ENCODE results near the gene TNFRSF14.

TNFRSF14 gene

DNA sequence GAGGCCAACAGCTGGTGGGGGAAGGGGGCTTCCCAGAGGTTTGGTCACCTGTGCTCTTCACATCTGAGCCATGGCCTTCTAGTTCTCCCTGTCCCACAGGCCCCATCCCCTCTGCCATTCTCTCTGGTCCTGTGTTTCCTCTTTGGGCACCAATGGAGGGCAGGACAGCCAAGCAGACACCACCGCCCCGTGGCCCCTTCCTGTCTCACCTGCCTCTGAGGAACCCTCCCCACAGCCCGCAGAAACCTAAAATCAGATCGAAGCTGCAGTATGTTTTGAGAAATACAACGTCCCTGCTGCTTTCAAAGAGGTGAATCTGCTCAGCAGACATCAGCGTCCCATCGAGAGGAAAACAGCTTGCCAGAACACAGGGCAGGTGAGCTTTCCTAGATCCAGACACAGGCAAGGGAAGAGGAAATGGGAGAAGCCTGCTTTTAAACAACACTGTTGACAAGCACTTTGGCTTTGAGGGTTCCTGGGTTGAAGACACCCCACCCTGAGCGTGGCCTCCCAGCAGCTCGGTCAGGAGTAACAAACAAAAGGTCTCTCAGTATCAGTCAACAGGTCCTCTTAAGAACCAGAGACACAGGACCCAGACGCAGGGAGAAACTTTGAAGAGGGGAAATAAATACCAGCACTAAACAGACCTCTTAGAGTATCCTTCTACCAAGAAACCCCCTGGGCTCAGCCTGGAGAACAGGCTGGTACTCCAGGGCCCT lies 32.1 kb upstream of the TNFRSF14 start:
- DNase-seq, result peak; percentile 70

DNA sequence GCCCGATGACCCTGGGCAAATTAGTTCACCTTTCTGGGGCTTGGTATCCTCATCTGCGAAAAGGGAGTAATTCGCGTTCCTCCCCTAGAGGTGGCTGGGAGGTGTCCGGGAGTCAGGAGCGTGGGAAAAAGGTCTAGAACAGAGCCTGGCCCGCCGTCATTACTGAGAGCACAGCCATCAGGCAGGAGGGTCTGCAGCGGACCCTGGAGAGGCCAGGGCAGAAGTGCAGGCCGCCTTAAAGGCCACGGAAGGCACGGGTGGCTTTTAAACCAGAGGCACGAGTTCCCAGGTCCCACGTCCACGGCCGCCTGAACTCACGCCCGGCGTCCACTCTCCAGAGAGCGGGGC lies 30.6 kb upstream of the TNFRSF14 start:
- DNase-seq, result no peak

DNA sequence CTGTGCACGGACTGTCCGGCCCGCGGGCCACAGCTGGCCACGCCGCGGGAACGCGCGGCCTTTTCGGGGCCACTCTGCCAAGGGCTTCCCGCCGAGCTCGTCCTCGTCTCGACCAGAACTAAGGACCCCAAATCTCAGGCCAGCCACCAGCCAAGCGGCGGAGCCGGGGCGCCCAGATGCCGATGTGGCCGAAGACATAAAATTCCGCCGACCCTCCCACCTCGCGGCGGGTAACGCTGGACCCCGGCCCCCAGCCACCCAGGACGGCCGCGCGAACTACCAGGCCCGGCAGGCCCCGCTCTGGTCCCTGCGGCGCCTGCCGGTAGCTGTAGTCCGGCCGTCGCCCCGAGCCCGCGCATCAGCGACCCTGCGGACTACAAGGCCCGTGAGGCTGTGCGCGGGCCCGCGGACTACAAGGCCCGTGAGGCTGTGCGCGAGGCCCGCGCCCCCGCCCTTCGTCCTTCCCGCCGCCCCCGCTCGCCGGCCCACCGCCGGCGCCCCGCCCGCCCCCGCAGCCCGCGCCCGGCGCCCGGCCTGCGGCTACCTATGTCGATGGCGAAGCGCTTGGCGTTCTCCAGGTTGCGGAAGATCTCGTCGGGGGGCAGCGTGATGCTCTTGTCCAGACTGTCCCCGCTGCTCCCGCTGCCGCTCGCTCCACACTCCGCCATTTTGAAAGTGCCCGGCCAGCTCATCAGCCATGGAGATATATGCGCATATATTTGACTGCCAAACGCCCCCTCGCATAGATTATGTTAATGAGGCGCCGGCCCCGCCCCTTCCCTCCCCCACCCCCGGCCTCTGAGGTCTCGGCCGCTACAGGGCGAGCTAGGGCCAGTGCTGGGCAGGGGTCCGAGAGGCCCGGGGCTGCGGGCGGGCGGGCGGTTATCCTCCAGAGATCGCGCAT lies 30.0 kb upstream of the TNFRSF14 start, which contains the start of gene PANK4:
Gene PANK4 (minus strand): TSS at position 677 of the 904 bp plus-strand sequence. CDS start 9 bp downstream, at position 668.
- DNase-seq, result peak; percentile 87

DNA sequence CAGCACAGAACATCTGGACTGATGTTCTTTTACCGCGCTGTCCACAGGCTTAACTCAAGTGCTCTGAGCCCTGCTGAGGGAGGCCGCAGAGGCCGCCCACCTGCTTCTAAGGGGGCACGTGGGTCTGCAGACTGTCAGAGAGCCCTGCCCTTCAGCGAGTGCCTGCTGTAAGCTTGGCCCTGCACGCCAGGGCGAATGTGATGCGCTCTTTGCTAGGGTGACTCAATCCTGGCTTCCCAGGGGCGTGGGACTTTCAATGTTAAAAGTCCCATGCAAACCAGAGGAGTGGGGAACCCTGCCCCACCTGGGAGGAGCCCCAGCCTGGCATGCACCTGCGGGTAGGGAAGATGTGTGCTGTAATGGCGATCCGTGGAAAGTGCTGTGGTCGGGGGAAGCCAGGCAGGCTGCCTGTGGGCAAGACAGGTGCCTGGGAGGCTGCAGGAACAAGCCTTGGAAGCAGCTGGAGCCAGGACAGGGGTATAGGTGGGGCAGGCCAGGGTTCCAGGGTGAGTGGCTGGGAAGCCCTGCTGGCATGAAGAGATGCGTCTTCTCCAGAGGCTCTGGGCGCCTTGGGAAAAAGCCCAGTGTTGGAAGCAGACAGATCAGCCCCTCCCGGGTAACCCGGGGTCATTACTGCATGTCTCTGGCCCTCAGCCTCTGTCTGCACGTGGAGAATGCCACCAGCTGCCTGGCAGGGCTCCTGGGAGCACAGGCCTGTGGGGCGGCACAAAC lies 29.2 kb upstream of the TNFRSF14 start:
- no peak for DNase-seq

DNA sequence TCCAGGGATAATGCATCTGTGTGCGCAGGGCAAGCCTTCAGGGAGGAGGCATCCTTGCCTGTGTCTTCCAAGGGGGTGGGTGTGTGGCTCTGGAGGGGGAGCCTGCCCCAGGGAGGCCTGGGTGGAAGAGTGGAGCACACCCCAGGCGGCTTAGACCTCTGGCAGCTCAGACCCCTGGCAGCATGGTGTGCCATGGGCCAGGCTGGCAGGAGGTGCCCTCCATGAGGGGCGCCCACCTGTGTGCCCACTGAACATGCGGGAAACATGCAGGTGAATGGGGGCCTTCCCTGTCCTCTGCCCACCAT lies 28.7 kb upstream of the TNFRSF14 start:
- no peak for DNase-seq

DNA sequence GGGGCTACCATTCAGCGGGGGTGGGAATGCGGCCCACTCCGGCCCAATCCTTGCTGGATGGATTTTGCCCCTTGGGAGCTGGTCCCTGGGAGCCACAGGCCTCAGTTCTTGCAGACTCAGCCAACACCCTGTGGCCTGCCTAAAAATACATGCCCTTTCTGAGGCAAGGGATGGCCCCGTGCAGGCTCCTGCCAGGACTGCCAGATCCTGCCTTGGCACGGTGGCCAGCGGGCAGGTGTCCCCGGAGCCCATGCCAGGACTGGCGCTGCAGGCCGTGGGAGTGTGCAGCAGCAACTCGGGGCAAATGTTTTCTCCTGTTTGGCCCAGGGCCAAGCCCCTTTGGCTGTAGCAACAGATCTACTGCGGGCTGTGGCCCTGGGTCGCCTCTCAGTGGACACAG lies 28.2 kb upstream of the TNFRSF14 start:
- no peak for DNase-seq

DNA sequence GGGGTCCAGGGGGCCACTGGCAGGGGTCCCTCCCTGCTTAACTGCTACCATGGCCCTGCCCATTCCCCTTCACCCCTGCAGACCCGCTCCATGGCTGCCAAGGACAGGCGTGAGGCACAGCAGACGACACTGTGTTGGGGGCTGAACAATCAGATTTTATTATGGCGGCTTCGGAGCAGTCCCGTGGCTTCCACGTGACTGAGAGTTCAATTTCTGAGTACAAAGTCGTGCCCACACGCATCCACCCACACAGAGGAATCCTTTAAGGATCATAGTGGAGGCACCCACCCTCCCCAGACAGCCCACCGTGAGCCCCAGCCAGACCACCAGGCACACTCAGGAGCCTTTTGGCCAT lies 27.6 kb upstream of the TNFRSF14 start:
- no peak for DNase-seq

DNA sequence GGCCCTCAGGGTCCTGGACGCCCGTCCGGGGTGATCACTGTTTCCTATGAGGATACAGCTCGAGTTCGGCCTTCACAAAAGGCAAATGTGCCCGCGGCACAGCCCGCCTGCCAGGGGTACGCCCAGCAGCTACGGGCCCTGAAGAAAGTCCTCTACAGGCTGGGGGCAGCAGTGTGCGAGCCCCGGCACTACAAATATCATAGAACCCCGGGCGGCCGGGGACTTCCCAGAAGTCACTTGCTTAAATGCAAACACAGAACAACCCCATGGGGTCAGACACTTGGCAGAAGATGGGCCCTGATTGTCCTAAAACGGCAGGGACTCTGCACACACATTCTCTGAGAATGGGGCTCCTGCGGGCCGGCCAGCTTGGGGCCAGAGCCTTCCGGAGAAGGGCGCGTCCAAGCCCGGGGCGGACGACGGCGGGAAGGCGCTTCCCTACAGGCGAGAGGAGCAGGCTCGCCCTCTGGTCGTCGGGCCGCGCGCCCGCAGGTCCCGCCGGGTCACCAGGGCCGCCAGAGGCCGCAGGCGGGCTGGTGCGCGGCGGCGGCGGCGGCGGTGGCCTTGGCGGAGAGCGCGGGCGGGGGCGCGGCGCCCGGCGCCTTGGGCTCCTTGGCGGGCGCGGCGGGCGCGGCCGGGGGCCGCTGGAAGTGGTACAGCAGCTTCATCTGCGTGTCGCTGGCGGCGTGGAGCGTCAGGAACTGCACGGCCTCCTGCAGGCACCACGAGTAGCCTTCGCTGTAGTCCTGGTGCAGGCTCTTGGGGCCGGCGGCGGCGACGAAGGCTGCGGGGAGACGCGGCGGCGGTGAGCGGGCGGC lies 27.0 kb upstream of the TNFRSF14 start:
- peak; percentile 37 for DNase-seq

DNA sequence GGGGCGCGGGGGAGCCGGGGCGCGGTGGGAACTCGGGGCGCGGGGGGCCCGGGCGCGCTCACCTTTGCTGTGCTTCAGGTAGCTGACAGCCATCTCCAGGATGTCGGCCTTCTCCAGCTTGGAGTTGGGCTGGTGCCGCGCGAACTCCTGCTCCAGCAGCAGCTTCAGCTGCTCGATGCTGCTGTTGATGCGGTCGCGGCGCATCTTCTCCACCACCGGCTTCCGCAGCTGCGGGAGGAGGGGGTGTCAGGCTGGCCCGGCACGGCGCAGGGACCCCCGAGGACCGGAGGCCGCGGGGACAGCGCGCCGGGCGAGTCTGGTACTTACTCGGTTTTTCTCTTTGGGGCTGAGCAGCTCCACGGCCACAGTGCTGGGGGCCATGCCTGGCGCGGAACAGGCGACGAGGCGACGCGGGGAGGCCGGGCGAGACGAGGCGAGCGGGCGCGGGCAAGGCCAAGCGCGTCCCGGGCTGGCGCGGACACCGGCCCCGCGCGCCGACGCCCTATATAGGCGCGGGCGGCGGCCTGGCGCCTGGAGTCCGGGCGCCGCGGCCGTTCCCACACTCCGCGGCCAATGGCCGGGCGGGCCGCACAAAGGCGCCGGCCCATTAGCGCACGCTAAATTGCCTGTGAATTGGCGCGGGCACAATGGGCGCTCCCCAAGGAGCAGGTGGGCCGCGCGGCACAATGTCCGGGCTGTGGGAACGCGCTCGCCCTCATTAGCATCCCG lies 26.2 kb upstream of the TNFRSF14 start, which contains the start of gene HES5:
Gene HES5 (minus strand): TSS at position 480 of the 729 bp plus-strand sequence. CDS start 99 bp downstream, at position 381.
- DNase-seq, result peak; percentile 19

DNA sequence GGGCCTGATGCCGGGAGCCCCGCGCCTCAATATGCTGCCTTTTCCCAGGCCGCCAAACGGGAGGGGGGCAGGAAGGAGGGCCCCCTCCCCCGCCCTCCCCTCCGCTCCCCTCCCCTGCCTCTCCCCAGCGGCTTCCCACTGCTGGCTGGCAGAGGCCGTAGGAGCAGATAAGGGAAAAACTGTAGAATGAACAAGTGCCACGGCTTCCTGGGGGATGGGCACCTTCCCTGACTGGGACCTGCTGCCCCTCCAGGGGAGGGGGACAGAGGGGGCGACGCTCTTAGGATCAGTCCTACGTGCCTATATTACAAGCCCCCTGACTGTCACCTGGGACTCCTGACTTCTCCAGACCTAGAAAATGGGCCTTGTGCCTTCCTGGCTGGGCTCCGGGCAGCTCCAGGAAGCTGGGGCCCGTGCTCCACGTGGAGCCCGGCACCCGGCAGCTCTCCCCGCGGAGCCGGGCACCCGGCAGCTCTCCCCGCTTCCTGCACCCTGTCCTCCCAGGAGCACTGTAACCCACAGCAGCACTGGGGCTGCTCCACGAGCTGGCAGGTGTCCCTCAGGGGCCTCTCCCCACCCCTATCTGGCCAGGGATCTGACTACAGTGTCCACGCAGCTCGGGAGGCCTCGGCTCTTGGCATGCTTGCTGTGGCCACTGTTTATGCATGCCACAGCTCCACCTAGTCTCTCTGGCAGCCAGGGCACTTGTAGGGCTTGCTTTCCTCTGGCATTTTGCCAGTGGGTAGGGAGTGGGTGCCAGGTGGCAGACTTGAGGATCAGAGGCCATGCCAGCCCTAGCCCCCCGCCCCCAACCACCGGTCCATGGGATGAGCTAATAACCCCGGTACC lies 25.4 kb upstream of the TNFRSF14 start:
- no peak for DNase-seq

DNA sequence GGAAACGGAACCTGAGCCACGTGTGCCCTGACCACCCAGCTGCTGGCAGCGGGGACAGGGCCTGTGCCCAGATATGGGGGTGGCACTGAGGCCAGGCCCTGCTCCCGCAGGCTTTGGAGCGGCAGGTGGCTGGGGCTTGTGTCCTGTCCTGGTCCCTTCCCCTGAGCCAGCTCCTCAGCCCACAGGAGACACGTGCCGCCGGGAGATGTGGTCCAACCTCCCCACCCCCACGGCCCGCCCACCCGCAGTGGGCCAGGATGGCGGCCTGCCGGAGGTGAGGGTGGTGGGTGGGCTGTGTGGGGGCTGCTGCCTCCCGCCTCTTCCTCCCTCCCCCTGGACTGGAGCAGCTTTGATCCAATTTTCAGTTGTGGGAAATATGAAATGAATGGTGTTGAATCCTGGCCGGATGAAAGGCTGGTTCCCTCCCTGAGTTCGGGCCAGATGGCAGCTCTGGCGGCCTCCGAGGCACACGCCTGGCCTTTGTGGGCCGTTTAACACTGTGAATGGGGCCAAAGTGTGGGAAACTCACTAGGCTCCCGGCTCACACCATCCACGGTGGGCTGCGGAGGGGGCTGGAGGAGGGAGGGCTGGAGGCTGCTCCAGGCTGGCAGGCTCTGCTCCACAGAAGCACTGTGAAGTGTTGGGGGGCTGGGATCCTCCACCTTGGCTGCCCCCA lies 23.5 kb upstream of the TNFRSF14 start:
- no peak for DNase-seq

DNA sequence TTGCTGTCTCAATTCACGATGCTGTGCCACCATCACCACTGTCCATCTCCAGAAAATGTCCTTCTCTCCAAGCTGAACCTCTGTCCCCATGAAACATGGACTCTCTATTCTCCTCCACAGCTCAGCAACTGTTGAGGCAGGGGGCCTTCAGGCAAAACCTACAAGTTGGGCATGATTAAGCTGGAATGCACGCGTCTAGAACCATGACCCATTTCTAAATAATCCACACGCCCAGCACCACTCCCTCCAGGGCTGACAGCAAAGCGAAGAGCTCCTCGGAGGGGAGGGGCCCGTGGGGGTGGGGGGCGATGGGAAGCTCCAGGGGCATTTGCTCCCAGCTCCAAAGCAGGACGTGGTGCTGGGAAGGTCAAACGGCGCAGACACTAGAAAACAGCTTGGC lies 22.8 kb upstream of the TNFRSF14 start:
- DNase-seq, result no peak

DNA sequence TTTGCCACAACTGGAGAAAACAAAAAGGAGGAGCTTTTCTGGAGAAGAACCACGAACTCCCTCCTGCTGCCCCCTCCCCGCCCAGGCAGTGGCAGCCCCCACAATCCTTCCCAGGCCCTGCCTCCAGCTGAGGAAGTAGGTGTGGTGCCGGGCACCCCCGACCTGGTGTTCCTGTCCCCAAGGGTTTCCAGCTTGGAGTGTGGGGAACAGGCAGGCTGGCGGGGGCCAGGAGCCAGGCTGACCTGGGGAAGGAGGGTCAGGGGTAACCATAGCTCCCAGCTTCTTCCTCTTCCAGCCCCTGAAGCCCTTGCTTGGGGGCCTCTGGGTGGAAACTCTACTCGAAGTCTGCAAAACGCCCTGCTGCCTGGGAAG lies 21.9 kb upstream of the TNFRSF14 start:
- no peak for DNase-seq

DNA sequence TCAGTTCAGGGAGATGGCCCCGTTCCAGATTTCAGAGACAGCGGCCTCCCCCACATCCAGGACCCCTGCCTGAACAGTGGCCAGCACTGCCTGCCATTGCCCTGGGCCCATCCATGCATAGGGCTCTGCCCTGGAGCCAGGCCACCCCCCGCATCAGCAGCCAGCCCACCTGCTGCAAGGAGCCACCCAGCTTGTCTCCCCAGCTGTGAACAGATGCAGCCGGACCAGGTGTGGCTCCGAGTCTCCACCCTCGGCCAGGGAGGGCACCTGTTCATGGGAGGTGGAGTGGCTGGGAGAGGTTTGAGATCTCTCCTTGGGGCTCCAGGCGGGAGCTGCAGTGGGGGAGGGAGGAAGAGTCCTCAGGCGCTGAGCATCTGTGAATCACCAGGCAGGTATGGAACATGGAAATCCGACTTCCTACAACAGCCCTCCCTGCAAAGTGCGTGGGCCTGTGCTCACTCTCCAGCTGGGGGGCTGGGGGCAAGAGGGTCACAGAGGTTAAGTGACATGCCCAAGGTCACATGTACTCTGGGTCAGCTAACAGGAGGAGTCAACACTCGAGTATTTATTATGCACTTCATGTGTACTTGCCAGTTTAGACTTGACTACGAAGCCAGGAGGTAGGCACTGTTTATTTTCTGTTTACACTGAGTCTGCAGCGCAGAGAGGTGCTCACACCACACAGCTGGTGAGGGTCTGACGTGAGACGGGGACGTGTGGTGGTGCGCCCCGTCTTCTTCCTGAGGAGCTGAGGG lies 21.3 kb upstream of the TNFRSF14 start:
- no peak for DNase-seq

DNA sequence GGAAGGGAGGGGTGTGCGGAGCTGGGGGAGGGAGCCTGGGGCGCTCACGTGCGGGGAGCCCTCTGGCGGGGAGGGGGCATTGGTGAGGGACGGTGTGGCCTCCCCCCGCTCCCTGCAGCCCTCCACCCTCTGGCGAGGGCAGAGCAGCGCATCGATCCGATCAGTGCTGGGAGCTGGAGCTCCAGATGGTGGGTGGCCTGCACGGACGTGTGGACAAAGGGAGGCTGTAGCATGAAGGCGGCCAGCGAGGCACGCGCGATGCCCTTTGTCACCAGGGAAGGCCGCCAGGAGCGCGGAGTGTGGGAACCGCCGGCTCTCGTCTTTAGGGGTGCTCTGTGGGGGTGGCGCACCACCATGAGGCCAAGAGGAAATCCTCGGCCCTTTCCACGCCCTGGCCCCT lies 20.7 kb upstream of the TNFRSF14 start:
- DNase-seq, result no peak

DNA sequence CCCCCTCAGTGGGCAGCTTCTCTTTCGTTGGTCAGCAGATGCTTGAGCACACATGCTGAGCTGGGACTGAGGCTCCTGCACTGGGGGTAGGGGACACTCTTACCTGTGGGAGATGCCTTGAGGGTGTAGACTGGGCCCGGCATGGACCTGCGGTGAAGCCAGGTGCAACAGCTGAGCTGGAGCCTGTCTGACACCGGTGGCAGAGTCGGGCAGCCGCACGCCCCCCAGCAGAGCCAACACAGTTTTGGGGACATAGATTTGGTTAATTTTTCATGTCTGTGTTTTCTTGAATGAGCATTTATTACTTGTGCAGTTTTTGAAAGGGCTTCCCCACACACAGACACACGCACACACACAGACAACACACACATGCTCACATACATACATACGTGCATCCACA lies 20.2 kb upstream of the TNFRSF14 start:
- no peak for DNase-seq

DNA sequence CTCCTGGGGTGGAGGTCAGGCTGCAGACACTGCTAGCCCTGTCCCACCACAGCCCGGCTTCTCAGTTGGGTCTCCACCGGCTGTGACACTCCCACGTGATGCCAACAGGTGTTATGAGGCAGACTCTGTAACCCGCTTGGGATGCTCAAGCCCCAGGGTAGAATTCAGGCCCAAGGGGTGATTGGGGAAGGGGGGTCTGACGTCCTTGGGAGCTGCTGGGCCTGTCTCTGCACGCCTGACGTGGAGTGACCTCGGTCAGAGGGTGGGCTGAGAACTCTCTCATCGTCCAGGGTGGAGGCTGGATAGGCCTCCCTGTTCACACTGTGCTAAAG lies 18.4 kb upstream of the TNFRSF14 start:
- DNase-seq, result no peak

DNA sequence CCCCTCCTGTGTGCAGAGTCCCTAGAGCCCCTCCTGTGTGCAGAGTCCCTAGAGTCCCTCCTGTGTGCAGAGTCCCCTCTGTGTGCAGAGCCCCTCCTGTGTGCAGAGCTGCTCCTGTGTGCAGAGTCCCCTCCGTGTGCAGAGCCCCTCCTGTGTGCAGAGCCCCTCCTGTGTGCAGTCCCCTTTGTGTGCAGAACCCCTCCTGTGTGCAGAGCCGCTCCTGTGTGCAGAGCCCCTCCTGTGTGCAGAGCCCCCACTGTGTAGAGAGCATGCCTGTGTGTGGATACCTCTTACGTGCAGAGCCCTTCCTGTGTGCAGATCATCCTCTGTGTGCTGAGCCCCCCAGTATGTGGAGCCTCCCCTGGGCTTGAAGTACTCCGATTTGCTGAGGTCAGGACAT lies 17.8 kb upstream of the TNFRSF14 start:
- DNase-seq, result no peak

DNA sequence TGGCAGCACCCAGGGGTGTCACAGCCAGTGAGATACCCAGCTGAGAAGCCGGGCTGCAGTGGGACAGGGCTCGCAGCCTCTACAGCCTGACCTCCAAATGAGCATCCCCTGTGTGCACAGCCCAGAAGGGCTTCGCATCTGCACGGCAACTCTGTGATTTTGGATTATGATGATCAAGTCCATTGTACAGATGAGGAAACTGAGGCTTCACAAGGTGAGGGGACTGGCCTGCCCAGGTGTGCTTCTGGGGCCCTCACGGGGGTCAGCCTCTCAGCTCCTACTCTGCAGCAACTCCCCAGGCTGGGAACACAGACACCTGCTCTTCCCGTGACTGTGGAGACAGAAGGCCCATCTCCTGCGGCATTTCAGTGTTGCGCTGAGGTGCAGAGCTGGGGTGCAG lies 17.3 kb upstream of the TNFRSF14 start:
- DNase-seq, result no peak

Data from central memory CD4-positive, alpha-beta T cell (primary cell).